ENCODE data around the gene TMF1.
A peak's percentile ranks its signal among the peaks of the same experiment; 100 is the strongest.

Gene TMF1

GRCh38 chr3:69012800-69013252 lies 39.3 kb downstream of the TMF1 start:
- DNase-seq: peak; percentile 32

GRCh38 chr3:69012100-69012799 lies 39.9 kb downstream of the TMF1 start:
- DNase-seq: no peak

GRCh38 chr3:69011096-69011730 lies 40.9 kb downstream of the TMF1 start:
- DNase-seq: no peak

- DNase-seq: no peak
These were observed 42.3 kb downstream of the TMF1 start for GRCh38 chr3:69009559-69010410.

- DNase-seq: no peak
These were observed 43.2 kb downstream of the TMF1 start for GRCh38 chr3:69008980-69009379.

GRCh38 chr3:69005791-69006482 lies 46.2 kb downstream of the TMF1 start:
- no peak for DNase-seq

GRCh38 chr3:69005071-69005790 lies 46.9 kb downstream of the TMF1 start:
- no peak for DNase-seq

GRCh38 chr3:69004138-69004537 lies 48.0 kb downstream of the TMF1 start:
- no peak for DNase-seq

- no peak for DNase-seq
These were observed 52.5 kb downstream of the TMF1 start for GRCh38 chr3:68999605-69000004.

GRCh38 chr3:68999158-68999557 lies 53.0 kb downstream of the TMF1 start:
- no peak for DNase-seq

- no peak for DNase-seq
These were observed 54.2 kb downstream of the TMF1 start for GRCh38 chr3:68997887-68998286.

- no peak for DNase-seq
These were observed 55.7 kb downstream of the TMF1 start for GRCh38 chr3:68996356-68996995.

- DNase-seq: no peak
These were observed 63.4 kb downstream of the TMF1 start for GRCh38 chr3:68988740-68989139.

GRCh38 chr3:68987322-68987721 lies 64.8 kb downstream of the TMF1 start:
- no peak for DNase-seq

GRCh38 chr3:68986496-68987208 lies 65.5 kb downstream of the TMF1 start:
- DNase-seq: no peak

- no peak for DNase-seq
These were observed 66.9 kb downstream of the TMF1 start for GRCh38 chr3:68985146-68985790.

- DNase-seq: no peak
These were observed 68.1 kb downstream of the TMF1 start for GRCh38 chr3:68984011-68984530.

- DNase-seq: no peak
These were observed 74.5 kb downstream of the TMF1 start for GRCh38 chr3:68977486-68978167.

- DNase-seq: no peak
These were observed 77.4 kb downstream of the TMF1 start for GRCh38 chr3:68974711-68975110.

- no peak for DNase-seq
These were observed 78.5 kb downstream of the TMF1 start for GRCh38 chr3:68973639-68974038.

Data from NCI-H510A treated with DMSO at 0.1 percent for 48 hours (cell line).